ENCODE data around the gene VWA8. TPM values are rescaled to one million over a fixed set of nuclear protein-coding genes. Genes with fewer than 3 reads are reported as not detected.

The VWA8 gene
- total and polyA plus RNA-seq, 2 of the 8 experiments (the other 6 are each of a cell fraction or from before 2014, with no cell fraction given): 5.9 to 19.6 TPM

DNA sequence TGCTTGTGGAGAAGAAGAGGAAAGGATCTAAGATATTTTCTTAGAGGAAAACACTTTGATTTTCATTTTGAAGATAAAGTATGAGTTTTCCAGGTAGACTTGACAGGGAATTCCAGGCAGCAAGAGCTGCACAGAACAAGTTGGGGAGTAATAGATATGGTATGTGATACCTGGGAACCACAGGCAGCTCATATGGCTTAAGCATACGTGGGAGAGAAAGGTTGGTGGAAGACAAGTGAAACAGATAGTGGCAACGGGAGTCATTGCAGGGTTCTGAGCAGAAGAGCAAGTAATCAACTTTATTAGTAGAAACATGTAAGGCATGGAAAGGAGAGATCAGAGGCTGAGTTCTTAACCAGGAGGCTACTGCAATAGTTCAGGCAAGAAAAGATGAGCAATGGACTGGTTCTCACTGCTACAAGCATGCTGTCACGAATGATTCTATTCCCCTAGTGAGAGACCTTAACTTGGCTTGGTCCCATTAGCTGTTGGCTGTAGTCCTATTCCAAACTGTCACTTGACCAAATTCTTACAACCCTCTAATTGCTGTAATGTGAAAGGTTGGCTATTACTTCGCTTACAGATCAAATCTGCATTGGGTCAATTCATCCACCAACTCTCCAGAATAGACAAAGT is 217.9 kb downstream of the VWA8 start:
- Histone ChIP-seq H3K27me3 (replicated peaks in 1 of 4; ENCODE audit: control insufficient read depth in 3 of 4, extremely low read depth in 1 of 4, insufficient read depth in 3 of 4, low read length in 3 of 4) (no peaks in the 10 kb centered on the region), H3K79me2 (ENCODE audit: control insufficient read depth in 1 of 2, insufficient read depth in 2 of 2, low read length in 2 of 2) (no peaks in the 10 kb centered on the region), H2BK120ac (replicated peaks; ENCODE audit: low read depth, low read length) (no peak overlapping the region), H3K4me1 (replicated peaks in 1 of 4; ENCODE audit: control insufficient read depth in 3 of 4, insufficient read depth in 4 of 4, low read length in 3 of 4) (no peaks in the 10 kb centered on the region), H3K9me3 (ENCODE audit: insufficient read depth in 2 of 2, low read depth in 1 of 2, low read length in 1 of 2) (no peaks in the 10 kb centered on the region), H2BK12ac (ENCODE audit: low read depth, low read length) (no peak overlapping the region), H2AFZ (ENCODE audit: low read length) (no peak overlapping the region), H2AK5ac (ENCODE audit: low read depth, low read length) (no peak overlapping the region), H3K23ac (ENCODE audit: insufficient read length) (no peak overlapping the region), H2BK5ac (ENCODE audit: low read depth, low read length) (no peak overlapping the region), H4K5ac (ENCODE audit: insufficient read length, low read depth, low read length) (no peak overlapping the region), H2BK20ac (ENCODE audit: low read length) (no peak overlapping the region), H3K4me2 (ENCODE audit: insufficient read depth in 1 of 2, low read depth in 2 of 2, low read length in 2 of 2) (no peak overlapping the region), H3K4ac (replicated peaks; ENCODE audit: insufficient read length, low read depth, low read length) (no peak overlapping the region), H3K56ac (replicated peaks; ENCODE audit: insufficient read length, low read depth, low read length) (no peak overlapping the region), H3K4me3 (ENCODE audit: extremely low read depth in 1 of 4, insufficient read depth in 2 of 4, low read depth in 3 of 4, low read length in 4 of 4) (no peak overlapping the region), H4K8ac (ENCODE audit: extremely low read depth, insufficient read depth, low read length) (no peak overlapping the region), H4K91ac (replicated peaks; ENCODE audit: insufficient read length, low read length) (no peak overlapping the region), H3K23me2 (ENCODE audit: low read depth, low read length) (no peaks in the 10 kb centered on the region), H2BK15ac (ENCODE audit: low read length) (no peak overlapping the region), H3K27ac (ENCODE audit: low read depth, low read length) (no peak overlapping the region), H3K18ac (ENCODE audit: extremely low read depth, low read length) (no peak overlapping the region), H4K20me1 (replicated peaks in 1 of 2; ENCODE audit: control insufficient read depth in 1 of 2, insufficient read depth in 2 of 2, low read length in 2 of 2) (no peaks in the 10 kb centered on the region), H3K79me1 (ENCODE audit: low read depth, low read length) (no peaks in the 10 kb centered on the region), H3K14ac (ENCODE audit: insufficient read length) (no peak overlapping the region), H3K9ac (replicated peaks in 1 of 4; ENCODE audit: extremely low read depth in 1 of 4, low read depth in 3 of 4, low read length in 3 of 4) (no peak overlapping the region), H3K36me3 (ENCODE audit: control insufficient read depth in 2 of 4, insufficient read depth in 4 of 4, low read length in 3 of 4) (no peaks in the 10 kb centered on the region; a peak in 1 of 8 replicates)
- ChIA-PET POLR2A (ENCODE audit: partially characterized antibody) (interaction anchor here (0.5 kb wide), 1 partner anchor 196 kb away, joined by 6 read pairs; no protein-coding TSS in a partner anchor), CTCF (ENCODE audit: partially characterized antibody) (interaction anchor here (0.7 to 1.3 kb wide), 3 partner anchors 21 to 1698 kb away, joined by 3 read pairs; no protein-coding TSS in a partner anchor)
- TF ChIP-seq RBBP5 (IDR thresholded peaks at IDR 0.05; ENCODE audit: borderline replicate concordance, low read depth, low read length) (no peak), JUND (IDR thresholded peaks at IDR 0.05; ENCODE audit: low read length) (no peak), ASH2L (IDR thresholded peaks at IDR 0.05; ENCODE audit: low read length) (no peak), RNF2 (IDR thresholded peaks at IDR 0.05; ENCODE audit: borderline replicate concordance, low read depth, low read length, missing control alignments, poor library complexity, severe bottlenecking) (no peak), KDM4A (IDR thresholded peaks at IDR 0.05; ENCODE audit: low read depth, low read length, severe bottlenecking) (no peak), NANOG (IDR thresholded peaks at IDR 0.05; ENCODE audit: insufficient read depth, low read depth, low read length, poor library complexity, severe bottlenecking) (no peak), RXRA (IDR thresholded peaks at IDR 0.05; ENCODE audit: insufficient read depth, low read depth, low read length) (no peak), MAFK (IDR thresholded peaks at IDR 0.05; ENCODE audit: low read depth, low read length) (no peak), SUZ12 (IDR thresholded peaks at IDR 0.05; ENCODE audit: low read length) (no peak), YY1 (IDR thresholded peaks at IDR 0.05; ENCODE audit: low read depth, low read length) (no peak)
- TF ChIP-seq, protein P1, sequence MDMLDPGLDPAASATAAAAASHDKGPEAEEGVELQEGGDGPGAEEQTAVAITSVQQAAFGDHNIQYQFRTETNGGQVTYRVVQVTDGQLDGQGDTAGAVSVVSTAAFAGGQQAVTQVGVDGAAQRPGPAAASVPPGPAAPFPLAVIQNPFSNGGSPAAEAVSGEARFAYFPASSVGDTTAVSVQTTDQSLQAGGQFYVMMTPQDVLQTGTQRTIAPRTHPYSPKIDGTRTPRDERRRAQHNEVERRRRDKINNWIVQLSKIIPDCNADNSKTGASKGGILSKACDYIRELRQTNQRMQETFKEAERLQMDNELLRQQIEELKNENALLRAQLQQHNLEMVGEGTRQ (IDR thresholded peaks at IDR 0.05; ENCODE audit: low read length): no peak
- 81% methylated on average over 4 of the region's 4 CpGs; no CpG with 5 or more reads in 1 of the 2 experiments for WGBS, 2 experiments (ENCODE audit: extremely low coverage in 1 of 2, insufficient coverage in 1 of 2, insufficient read length in 1 of 2, insufficient replicate concordance in 2 of 2, low coverage in 1 of 2, low lambda C conversion rate in 2 of 2, missing lambda C conversion rate in 1 of 2)
- DNase-seq (ENCODE audit: low read depth in 1 of 2, low spot score in 2 of 2) (no peak), FAIRE-seq (no peak)
